ENCODE data around the gene GZF1. TPM values are rescaled to one million over a fixed set of nuclear protein-coding genes. Genes with fewer than 3 reads are reported as not detected.

GZF1 gene
- total RNA-seq, 1 experiment from 2014 or later = 17.0 TPM

DNA sequence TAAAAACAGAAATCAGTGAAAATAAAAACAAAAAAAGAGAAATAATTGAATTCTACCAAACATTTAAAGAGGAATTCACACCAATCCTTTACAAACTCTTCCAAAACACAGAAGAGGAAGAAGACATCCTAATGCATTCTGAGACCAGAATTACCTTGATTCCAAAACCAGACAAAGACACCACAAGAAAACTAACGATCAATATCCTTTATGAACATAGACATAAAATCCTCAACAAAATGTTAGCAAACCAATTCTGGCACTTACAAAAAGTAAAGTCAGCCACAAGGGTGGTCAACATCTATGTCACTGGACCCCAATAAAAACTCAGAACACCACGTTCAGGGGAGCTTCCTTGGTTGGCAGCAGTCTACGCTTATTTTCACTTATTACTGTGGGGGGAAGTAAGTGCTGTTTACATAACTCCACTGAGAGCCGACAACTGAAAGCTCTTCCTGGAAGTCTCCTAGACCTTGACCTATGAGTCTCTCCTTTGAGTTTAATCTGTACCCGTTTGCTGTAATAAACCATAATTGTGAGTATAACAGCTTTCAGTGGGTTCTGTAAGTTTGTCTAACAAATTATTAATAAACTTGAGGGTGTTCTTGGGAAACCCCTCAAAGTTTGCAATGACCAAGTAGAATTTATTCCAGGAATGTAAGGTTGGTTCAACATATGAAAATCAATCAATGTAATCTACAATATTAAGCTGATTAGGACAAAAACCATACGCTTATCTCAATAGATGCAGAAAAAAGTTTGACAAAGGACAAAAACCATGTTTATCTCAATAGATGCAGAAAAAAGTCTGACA is 24.5 kb downstream of the GZF1 start:
- peaks cover 39 to 73% (median 48%) of the 10 kb centered on the region in 3 experiments for H3K36me3 Mint-ChIP-seq (ENCODE audit: insufficient read depth in 1 of 3, low read depth in 3 of 3)
- H3K4me1 Mint-ChIP-seq = peaks cover 22 to 31% of the 10 kb centered on the region in 2 experiments
- no peak overlapping the region for H3K18ac ChIP-seq (ENCODE audit: insufficient read length, low read depth, low read length)
- peaks cover 6% of the 10 kb centered on the region; the same call in 1 of the 2 replicates for H3K4me1 ChIP-seq (ENCODE audit: insufficient read depth, low read length)
- no peak overlapping the region for H2BK120ac ChIP-seq (ENCODE audit: low read depth, low read length, poor library complexity, severe bottlenecking)
- no peak overlapping the region for H2BK15ac ChIP-seq (ENCODE audit: low read depth, low read length)
- no peak overlapping the region for H3K9ac ChIP-seq (ENCODE audit: extremely low read depth, insufficient read length, low read length)
- no peaks in the 10 kb centered on the region for H4K20me1 ChIP-seq (ENCODE audit: control insufficient read depth, insufficient read depth, insufficient read length)
- no peaks in the 10 kb centered on the region for H3K9me3 ChIP-seq (ENCODE audit: control insufficient read depth, low read depth, low read length)
- peaks cover 8% of the 10 kb centered on the region for H3K79me1 ChIP-seq (ENCODE audit: insufficient read depth, low read depth, low read length, poor library complexity, severe bottlenecking)
- H3K14ac ChIP-seq (ENCODE audit: insufficient read depth, low read length) = no peak overlapping the region
- H3K27ac Mint-ChIP-seq = no peak overlapping the region
- H3K56ac ChIP-seq (ENCODE audit: insufficient read length, low read depth, low read length) = no peak overlapping the region
- H3K27me3 ChIP-seq (ENCODE audit: insufficient read depth, low read length) = no peaks in the 10 kb centered on the region
- H3K4me3 Mint-ChIP-seq = no peak overlapping the region
- no peak overlapping the region for H2BK20ac ChIP-seq (ENCODE audit: low read depth, low read length, poor library complexity, severe bottlenecking)
- no peak overlapping the region for H3K27ac ChIP-seq (ENCODE audit: insufficient read length, low read depth, low read length)
- peaks cover 0 to 3% of the 10 kb centered on the region in 2 experiments; a peak in 1 of 5 replicates for H3K9me3 Mint-ChIP-seq
- no peak overlapping the region for H4K8ac ChIP-seq (replicated peaks; ENCODE audit: insufficient read length, low read depth, low read length)
- no peak overlapping the region for H4K91ac ChIP-seq (ENCODE audit: insufficient read length, low read depth, low read length)
- TF ChIP-seq, protein P1, sequence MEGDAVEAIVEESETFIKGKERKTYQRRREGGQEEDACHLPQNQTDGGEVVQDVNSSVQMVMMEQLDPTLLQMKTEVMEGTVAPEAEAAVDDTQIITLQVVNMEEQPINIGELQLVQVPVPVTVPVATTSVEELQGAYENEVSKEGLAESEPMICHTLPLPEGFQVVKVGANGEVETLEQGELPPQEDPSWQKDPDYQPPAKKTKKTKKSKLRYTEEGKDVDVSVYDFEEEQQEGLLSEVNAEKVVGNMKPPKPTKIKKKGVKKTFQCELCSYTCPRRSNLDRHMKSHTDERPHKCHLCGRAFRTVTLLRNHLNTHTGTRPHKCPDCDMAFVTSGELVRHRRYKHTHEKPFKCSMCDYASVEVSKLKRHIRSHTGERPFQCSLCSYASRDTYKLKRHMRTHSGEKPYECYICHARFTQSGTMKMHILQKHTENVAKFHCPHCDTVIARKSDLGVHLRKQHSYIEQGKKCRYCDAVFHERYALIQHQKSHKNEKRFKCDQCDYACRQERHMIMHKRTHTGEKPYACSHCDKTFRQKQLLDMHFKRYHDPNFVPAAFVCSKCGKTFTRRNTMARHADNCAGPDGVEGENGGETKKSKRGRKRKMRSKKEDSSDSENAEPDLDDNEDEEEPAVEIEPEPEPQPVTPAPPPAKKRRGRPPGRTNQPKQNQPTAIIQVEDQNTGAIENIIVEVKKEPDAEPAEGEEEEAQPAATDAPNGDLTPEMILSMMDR (conservative IDR thresholded peaks at IDR 0.05) = no peak
- no peak overlapping the region for H3K23ac ChIP-seq (ENCODE audit: insufficient read length, low read depth, low read length)
- no peak overlapping the region for H2BK5ac ChIP-seq (ENCODE audit: insufficient read length, low read length)
- no peak overlapping the region for H3K4me2 ChIP-seq (ENCODE audit: insufficient read depth, insufficient read length, low read length)
- H3K23me2 ChIP-seq (ENCODE audit: insufficient read length, low read depth, low read length, poor library complexity, severe bottlenecking) = no peaks in the 10 kb centered on the region
- no CpG with 5 or more reads among the region's 6 CpGs for WGBS (ENCODE audit: extremely low coverage, insufficient read length, low lambda C conversion rate)
- H3T11ph ChIP-seq (ENCODE audit: low read length) = no peak overlapping the region
- no peak overlapping the region for H4K5ac ChIP-seq (ENCODE audit: insufficient read length, low read depth, low read length)
- no peak overlapping the region for H2AK5ac ChIP-seq (ENCODE audit: insufficient read length, low read length)
- H3K27me3 Mint-ChIP-seq (ENCODE audit: low read depth) = no peaks in the 10 kb centered on the region
- H2BK12ac ChIP-seq (ENCODE audit: insufficient read length, low read depth, low read length) = no peak overlapping the region
- no peak overlapping the region for H2AFZ ChIP-seq (ENCODE audit: low read length)
- H3K4ac ChIP-seq (ENCODE audit: low read depth, low read length) = no peak overlapping the region
- no peaks in the 10 kb centered on the region for H3K79me2 ChIP-seq (ENCODE audit: insufficient read depth, low read length)
- DNase-seq = no peak
